Activated gamma-delta T cell treated with anti-CD3 and anti-CD28 coated beads, Interleukin-2, amount 50 U/mL, for 16 hours (primary cell): Measurements from ENCODE around the gene RPL7A.
"Not testable (repeated sequence)": the region's sequence is repeated elsewhere in the genome, so short reads cannot be mapped to it uniquely, and the experiment has no call there.

Source experiments
- DNase-seq: peaks from one replicate; pipeline ENCODE4 v3.0.0-alpha.2; 2020; ENCODE audit warnings: low read depth

Gene RPL7A

DNA sequence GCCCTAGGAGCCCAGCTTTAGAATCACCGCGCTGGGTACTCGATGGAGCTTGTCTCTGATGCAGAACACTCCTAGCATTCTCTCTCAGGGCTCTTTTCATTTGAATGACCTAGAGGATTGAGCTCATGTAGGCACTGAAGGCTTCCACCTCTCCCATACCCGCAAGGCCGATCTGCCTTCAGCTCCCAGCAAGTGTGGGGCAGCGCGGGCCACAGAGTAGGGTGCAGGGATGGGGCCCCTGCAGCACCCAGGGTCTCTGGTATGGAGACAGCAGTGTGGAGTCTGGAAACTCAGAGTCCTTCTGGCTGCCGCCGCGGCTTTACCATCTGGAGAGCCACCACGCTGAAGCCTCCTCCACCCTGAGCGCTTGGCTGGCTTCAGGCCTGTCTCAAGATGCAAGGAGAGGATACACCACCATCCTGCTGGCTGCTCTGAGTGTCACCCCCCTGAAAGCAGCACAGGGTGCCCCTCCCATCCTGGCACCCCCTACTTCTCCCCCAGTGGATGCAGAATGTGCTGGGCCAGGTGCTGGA is 41.1 kb downstream of the RPL7A start:
- no peak for DNase-seq

GRCh38 chr9:133389562-133389961 is 41.5 kb downstream of the RPL7A start:
- no peak for DNase-seq

DNA sequence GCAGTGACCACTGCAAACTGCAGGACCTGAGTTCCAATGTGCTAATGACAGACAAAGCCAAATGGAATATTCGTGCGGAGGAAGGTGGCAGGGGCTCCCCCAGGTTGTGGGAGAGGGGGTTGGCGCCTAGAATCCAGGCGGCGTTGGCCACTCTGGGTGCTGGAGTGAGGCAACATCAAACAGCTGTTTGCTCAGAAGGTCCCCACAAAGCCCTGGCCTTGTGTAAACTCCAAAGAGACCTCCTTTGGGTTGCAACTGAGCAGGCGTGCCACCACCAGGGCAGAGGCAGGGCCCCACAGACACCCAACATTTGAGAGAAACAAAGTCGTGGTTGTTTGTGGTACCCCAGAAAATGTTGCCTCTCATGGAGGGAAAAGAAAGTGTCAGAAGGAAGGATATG is 42.7 kb downstream of the RPL7A start:
- DNase-seq: no peak

DNA sequence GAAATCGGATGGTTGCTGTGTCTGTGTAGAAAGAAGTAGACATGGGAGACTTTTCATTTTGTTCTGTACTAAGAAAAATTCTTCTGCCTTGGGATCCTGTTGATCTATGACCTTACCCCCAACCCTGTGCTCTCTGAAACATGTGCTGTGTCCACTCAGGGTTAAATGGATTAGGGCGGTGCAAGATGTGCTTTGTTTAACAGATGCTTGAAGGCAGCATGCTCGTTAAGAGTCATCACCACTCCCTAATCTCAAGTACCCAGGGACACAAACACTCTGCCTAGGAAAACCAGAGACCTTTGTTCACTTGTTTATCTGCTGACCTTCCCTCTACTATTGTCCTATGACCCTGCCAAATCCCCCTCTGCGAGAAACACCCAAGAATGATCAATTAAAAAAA is 43.4 kb downstream of the RPL7A start:
- not testable (repeated sequence) for DNase-seq

DNA sequence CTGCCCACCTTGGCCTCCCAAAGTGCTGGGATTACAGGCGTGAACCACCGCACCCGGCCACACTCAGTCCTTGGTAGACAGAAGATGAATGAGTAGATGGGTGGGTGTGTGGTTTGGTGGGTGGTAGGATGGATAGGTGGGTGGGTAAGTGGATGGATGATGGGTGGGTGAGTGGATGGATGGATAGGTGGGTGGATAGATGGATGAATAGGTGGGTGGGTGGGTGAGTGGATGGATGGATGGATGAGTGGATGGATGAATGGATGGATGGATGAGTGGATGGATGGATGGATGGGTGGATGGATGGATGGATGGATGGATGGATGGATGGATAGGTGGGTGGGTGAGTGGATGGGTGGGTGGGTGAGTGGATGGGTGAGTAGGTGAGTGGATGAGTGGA is 44.3 kb downstream of the RPL7A start:
- DNase-seq: not testable (repeated sequence)

- no peak for DNase-seq
These were observed 45.4 kb downstream of the RPL7A start for GRCh38 chr9:133393399-133393798.

- no peak for DNase-seq
These were observed 46.8 kb downstream of the RPL7A start for GRCh38 chr9:133394687-133395271.

GRCh38 chr9:133396952-133397351 is 48.9 kb downstream of the RPL7A start:
- DNase-seq: no peak

DNA sequence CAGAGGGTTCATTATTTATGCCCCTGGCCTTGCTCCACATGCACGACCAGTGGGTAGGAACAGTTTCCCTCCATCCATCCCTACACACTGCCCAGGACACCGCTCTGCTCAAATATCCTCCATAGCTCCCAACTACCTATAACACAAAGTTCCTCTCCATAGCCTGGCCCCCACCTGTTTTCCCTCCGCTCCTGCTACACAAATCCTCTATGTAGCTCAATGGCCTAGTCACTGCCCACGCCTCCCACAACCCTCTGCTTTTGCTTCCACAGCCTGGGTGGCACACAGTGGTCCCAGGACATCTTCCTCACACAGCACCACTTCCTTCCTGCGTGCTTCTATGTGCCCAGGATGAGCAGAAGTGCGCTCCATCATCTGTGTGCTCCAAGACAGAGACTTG is 49.4 kb downstream of the RPL7A start:
- no peak for DNase-seq

GRCh38 chr9:133397895-133398294 is 49.9 kb downstream of the RPL7A start:
- DNase-seq: no peak

- DNase-seq: no peak
These were observed 52.3 kb downstream of the RPL7A start for GRCh38 chr9:133400292-133400691.
